HCT116 (cell line): ENCODE results near the gene RFX2. TPM values are rescaled to one million over a fixed set of nuclear protein-coding genes. Genes with fewer than 3 reads are reported as not detected.

Experiments used
- ATAC-seq: fragments of 200-7000 bp; cut with Tn5 transposase; 2 replicates; pipeline ENCODE4 v1.9.1; 2020; ENCODE audit warnings: mild to moderate bottlenecking, moderate library complexity
- BruUV-seq: library from RNA; stranded (reverse); fragments of 400-500 nt; replicated peaks from 2 replicates; lab custom pipeline; 2021; lab: Mats Ljungman, UMichigan
- CTCF ChIA-PET: fragments of 300-600 bp; sonication (Branson Sonifier 250); formaldehyde crosslinking; loops from one replicate; lab custom pipeline; 2021; ENCODE audit warnings: antibody characterized with exemption; lab: Charles Lee
- POLR2A ChIA-PET: fragments of 300-600, 350-600 bp; sonication (Branson Sonifier 250); formaldehyde crosslinking; loops from one replicate; lab custom pipeline; 2021; ENCODE audit warnings: antibody characterized with exemption; lab: Charles Lee
- RAD21 ChIA-PET, 2 experiments: fragments of 300-600 bp; sonication (Branson Sonifier 250); formaldehyde crosslinking; loops; one replicate each; lab custom pipeline; 2023; ENCODE audit warnings: low total read pairs in 2 of 2; ENCODE audit not compliant: uncharacterized antibody in 2 of 2, unreplicated experiment in 2 of 2, low non-redundant PET in 1 of 2; lab: Charles Lee
- DNase-seq: peaks from one replicate; pipeline ENCODE4 v3.0.0-alpha.2; 2010; ENCODE audit warnings: low read depth, low spot score
- H2AFZ ChIP-seq: fragments of 200-600 bp; shearing (Covaris generic), sonication (generic); 2 replicates; pipeline ENCODE4 v1.6.1; 2017; ENCODE audit warnings: low read depth, mixed run types, mixed read lengths, antibody characterized with exemption, low read length; ENCODE audit not compliant: poor library complexity, severe bottlenecking
- H3K27ac ChIP-seq: 2 replicates; pipeline ENCODE4 v1.5.1; 2012; ENCODE audit warnings: low read depth, low read length
- H3K27me3 ChIP-seq: fragments of 200-600 bp; sonication (generic); 2 replicates; pipeline ENCODE4 v1.6.1; 2016; ENCODE audit warnings: mixed run types, low read length, mixed read lengths; ENCODE audit not compliant: insufficient read depth
- H3K36me3 ChIP-seq, 2 experiments: fragments of 200-500 bp in 1 of 2; fragments of 200-600 bp in 1 of 2; sonication (Bioruptor generic) in 1 of 2; sonication (generic) in 1 of 2; 2 replicates each; pipeline versions ENCODE4 v1.5.1 to v1.6.1; 2014 to 2016; ENCODE audit warnings: low read length in 2 of 2, inconsistent platforms in 1 of 2, mixed read lengths in 1 of 2, mixed run types in 1 of 2; ENCODE audit not compliant: insufficient read depth in 2 of 2, control insufficient read depth in 1 of 2
- H3K4me1 ChIP-seq, 2 experiments: fragments of 200-600 bp in 1 of 2; sonication (generic) in 1 of 2; 2 replicates each; pipeline versions ENCODE4 v1.5.1 to v1.6.1; 2012 to 2017; ENCODE audit warnings: low read length in 2 of 2, inconsistent platforms in 1 of 2, mild to moderate bottlenecking in 1 of 2, mixed read lengths in 1 of 2, mixed run types in 1 of 2, moderate library complexity in 1 of 2; ENCODE audit not compliant: insufficient read depth in 2 of 2, control insufficient read depth in 1 of 2
- H3K4me2 ChIP-seq: fragments of 200-600 bp; sonication (generic); 2 replicates; pipeline ENCODE4 v1.6.1; 2017; ENCODE audit warnings: mixed run types, low read length, mixed read lengths
- H3K4me3 ChIP-seq, 2 experiments: fragments of 200-600 bp in 1 of 2; sonication (generic) in 1 of 2; replicated peaks in 1 of 2; 2 replicates each; pipeline ENCODE4 v1.5.1; 2011 to 2016; ENCODE audit warnings: low read length in 2 of 2, control low read depth in 1 of 2, low read depth in 1 of 2, mild to moderate bottlenecking in 1 of 2, mixed read lengths in 1 of 2, mixed run types in 1 of 2
- H3K79me2 ChIP-seq: fragments of 200-600 bp; sonication (generic); 2 replicates; pipeline ENCODE4 v1.6.1; 2017; ENCODE audit warnings: mild to moderate bottlenecking, mixed run types, low read length, moderate library complexity, mixed read lengths; ENCODE audit not compliant: insufficient read depth
- H3K9ac ChIP-seq: fragments of 200-600 bp; sonication (generic); 2 replicates; pipeline ENCODE4 v1.6.1; 2016; ENCODE audit warnings: low read length, mixed read lengths
- H3K9me2 ChIP-seq: fragments of 200-600 bp; sonication (generic), shearing (Covaris generic); 2 replicates; pipeline ENCODE4 v1.6.1; 2017; ENCODE audit warnings: mixed run types, mild to moderate bottlenecking, moderate library complexity; ENCODE audit not compliant: insufficient read depth
- H3K9me3 ChIP-seq, 2 experiments: fragments of 200-500 bp in 1 of 2; fragments of 200-600 bp in 1 of 2; sonication (Bioruptor generic) in 1 of 2; sonication (generic) in 1 of 2; 2 replicates each; pipeline ENCODE4 v1.6.1; 2014 to 2017; ENCODE audit warnings: low read length in 2 of 2, mixed read lengths in 2 of 2, inconsistent platforms in 1 of 2, low read depth in 1 of 2, mild to moderate bottlenecking in 1 of 2, mixed run types in 1 of 2, moderate library complexity in 1 of 2; ENCODE audit not compliant: control insufficient read depth in 1 of 2, insufficient read depth in 1 of 2
- H4K20me1 ChIP-seq: fragments of 200-600 bp; sonication (generic), shearing (Covaris generic); 2 replicates; pipeline ENCODE4 v1.6.1; 2017; ENCODE audit warnings: mixed run types, mild to moderate bottlenecking, moderate library complexity; ENCODE audit not compliant: insufficient read depth
- ATF3 ChIP-seq: IDR thresholded peaks from 2 replicates; pipeline ENCODE4 v1.6.1; 2012
- CBX3 ChIP-seq: IDR thresholded peaks from 2 replicates; pipeline ENCODE4 v1.6.1; 2012; ENCODE audit warnings: low read depth
- EZH2 ChIP-seq: fragments of 200-600 bp; sonication (generic); IDR thresholded peaks from 2 replicates; pipeline ENCODE4 v1.6.1; 2017; ENCODE audit warnings: antibody characterized with exemption, mixed run types
- EZH2phosphoT487 ChIP-seq: fragments of 200-600 bp; IDR thresholded peaks from 2 replicates; pipeline ENCODE4 v1.6.1; 2018; ENCODE audit warnings: antibody characterized with exemption, borderline replicate concordance
- JUND ChIP-seq: IDR thresholded peaks from 2 replicates; pipeline ENCODE4 v1.6.1; 2012
- MAX ChIP-seq: IDR thresholded peaks from 2 replicates; pipeline ENCODE4 v1.6.1; 2012
- POLR2AphosphoS5 ChIP-seq: IDR thresholded peaks from 2 replicates; pipeline ENCODE4 v1.6.1; 2011; ENCODE audit warnings: mild to moderate bottlenecking, low read depth, low read length, moderate library complexity
- TCF7L2 ChIP-seq: IDR thresholded peaks from 2 replicates; pipeline ENCODE4 v1.7.0; 2011; ENCODE audit warnings: borderline replicate concordance, inconsistent platforms; ENCODE audit not compliant: insufficient read depth, insufficient read length; ENCODE audit errors: extremely low read depth
- ZFX ChIP-seq: fragments of 450-650 bp; IDR thresholded peaks from 2 replicates; pipeline ENCODE4 v1.6.1; 2017
- ZNF274 ChIP-seq: fragments of 200-500 bp; sonication (Bioruptor generic); IDR thresholded peaks from 2 replicates; pipeline ENCODE4 v1.6.1; 2014; ENCODE audit warnings: mild to moderate bottlenecking, low read depth, low read length, inconsistent platforms
- intact Hi-C: fragments of 100-400 bp; cut with micrococcal nuclease; formaldehyde crosslinking; loops from 2 replicates; pipeline ENCODE4 v1.10.0; 2022
- total RNA-seq: library from RNA; stranded (reverse); gene quantifications from one replicate; pipeline ENCODE4 v1.2.1, GENCODE V29; 2021; ENCODE audit not compliant: unreplicated experiment

RFX2 gene
- total RNA-seq, 1 experiment from 2014 or later, result 13.7 TPM

GRCh38 chr19:6002591-6002990, 107.7 kb downstream of the RFX2 start:
- Histone ChIP-seq H3K27me3 (no peaks in the 10 kb centered on the region), H3K4me1 (no peaks in the 10 kb centered on the region), H3K9ac (no peak overlapping the region), H3K36me3 (no peaks in the 10 kb centered on the region), H2AFZ (no peak overlapping the region), H3K4me3 (no peak overlapping the region), H4K20me1 (no peaks in the 10 kb centered on the region), H3K79me2 (no peaks in the 10 kb centered on the region), H3K9me2 (no peaks in the 10 kb centered on the region), H3K4me2 (no peak overlapping the region), H3K27ac (no peak overlapping the region), H3K9me3 (no peaks in the 10 kb centered on the region)
- ChIA-PET CTCF (interaction anchor here (1.0 kb wide), 1 partner anchor 13 kb away, joined by 3 read pairs; no protein-coding TSS in a partner anchor), POLR2A (no interaction called here), RAD21 (no interaction called here)
- intact Hi-C loops, result no loop called here
- ATAC-seq, result no peak
- TF ChIP-seq ATF3, result no peak
- no peak for TF ChIP-seq JUND
- TF ChIP-seq EZH2, result no peak
- no peak for TF ChIP-seq CBX3
- no peak for TF ChIP-seq ZFX
- no TSS peak for BruUV-seq
- no peak for DNase-seq

GRCh38 chr19:6000228-6000847, 110.0 kb downstream of the RFX2 start:
- ChIA-PET POLR2A (no interaction called here), RAD21 (no interaction called here), CTCF (interaction anchor here (0.7 kb wide), 1 partner anchor 196 kb away, joined by 3 read pairs; no protein-coding TSS in a partner anchor)
- no peaks in the 10 kb centered on the region for H3K4me1 ChIP-seq
- no peak for ATAC-seq
- no peak overlapping the region for H3K9ac ChIP-seq
- no peak overlapping the region for H2AFZ ChIP-seq
- H3K4me3 ChIP-seq, result no peak overlapping the region
- no peaks in the 10 kb centered on the region for H3K36me3 ChIP-seq
- BruUV-seq, result no TSS peak
- intact Hi-C loops, result no loop called here
- H3K4me2 ChIP-seq, result no peak overlapping the region
- no peaks in the 10 kb centered on the region for H3K9me3 ChIP-seq
- H3K27me3 ChIP-seq, result no peaks in the 10 kb centered on the region
- H3K27ac ChIP-seq, result no peak overlapping the region
- TF ChIP-seq ATF3, result no peak
- no peak for TF ChIP-seq EZH2
- no peak for TF ChIP-seq POLR2AphosphoS5
- no peak for TF ChIP-seq EZH2phosphoT487
- TF ChIP-seq JUND, result no peak
- no peak for TF ChIP-seq ZNF274
- TF ChIP-seq MAX, result no peak
- TF ChIP-seq ZFX, result no peak
- no peak for TF ChIP-seq TCF7L2
- no peaks in the 10 kb centered on the region for H3K9me2 ChIP-seq
- no peaks in the 10 kb centered on the region for H4K20me1 ChIP-seq
- no peak for DNase-seq
- H3K79me2 ChIP-seq, result no peaks in the 10 kb centered on the region
